Urinary bladder (tissue), 4 donors: ENCODE data around the gene CDK3. TPM values are rescaled to one million over a fixed set of nuclear protein-coding genes. Genes with fewer than 3 reads are reported as not detected.

Experiments
- DNase-seq: peaks from one replicate; pipeline ENCODE4 v3.0.0-alpha.2; 2015; ENCODE audit errors: extremely low spot score
- H3K27ac ChIP-seq: one replicate; pipeline ENCODE4 v1.5.1; 2013; ENCODE audit warnings: low read depth, mild to moderate bottlenecking, moderate library complexity
- H3K36me3 ChIP-seq: one replicate; pipeline ENCODE4 v1.6.1; 2013; ENCODE audit warnings: mild to moderate bottlenecking, moderate library complexity; ENCODE audit not compliant: insufficient read depth
- H3K4me1 ChIP-seq: one replicate; pipeline ENCODE4 v1.6.1; 2013; ENCODE audit warnings: mild to moderate bottlenecking, moderate library complexity; ENCODE audit not compliant: insufficient read depth
- H3K4me3 ChIP-seq: one replicate; pipeline ENCODE4 v1.5.1; 2013; ENCODE audit warnings: low read depth, low read length
- WGBS: extraction: QIAGEN DNeasy Blood & Tissue Kit; methylation state at CpG from one replicate; pipeline ENCODE4 v1.1.7; 2013; 5-methylcytosine and 5-hydroxymethylcytosine counted together
- polyA plus RNA-seq: library from polyadenylated mRNA; stranded (reverse); fragments of 200-250 nt; gene quantifications from one replicate; pipeline ENCODE4 v1.2.3, GENCODE V29; 2013
- total RNA-seq: library from RNA; depleted of rRNA; stranded (reverse); fragments of >200 nt; gene quantifications from one replicate; pipeline ENCODE4 v1.2.3, GENCODE V29; 2014
- donor health status: healthy with polysubstance abuse.
- donor health status: healthy.

The CDK3 gene
- total and polyA plus RNA-seq, 2 donors: 3.5 to 4.9 TPM

DNA sequence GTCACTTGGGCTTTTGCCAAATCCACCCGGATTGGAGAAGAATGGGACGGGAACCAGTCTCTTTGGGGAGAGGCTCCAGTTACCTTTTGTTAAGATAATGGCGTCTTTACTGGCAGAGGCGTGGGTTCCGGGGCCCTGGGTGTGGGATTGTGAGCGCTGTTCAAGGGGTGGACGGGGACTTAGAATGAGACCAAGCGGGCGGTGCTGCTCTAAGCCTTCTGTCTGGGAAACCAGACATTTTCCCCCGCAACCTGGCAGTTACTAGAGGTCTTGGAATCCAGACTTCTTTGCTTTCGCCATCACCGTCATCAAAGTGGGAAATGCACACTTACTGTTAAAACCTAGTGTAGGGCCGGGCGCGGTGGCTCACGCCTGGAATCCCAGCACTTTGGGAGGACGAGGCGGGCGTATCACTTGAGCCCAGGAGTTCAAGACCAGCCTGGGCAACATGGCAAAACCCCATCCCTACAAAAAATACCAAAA lies 20.9 kb upstream of the CDK3 start:
- H3K4me1 ChIP-seq: no peaks in the 10 kb centered on the region
- H3K36me3 ChIP-seq: no peaks in the 10 kb centered on the region
- DNase-seq: no peak
- 3% methylated on average over 19 of the region's 19 CpGs for WGBS
- H3K4me3 ChIP-seq: peak overlapping the region; percentile 75
- peak overlapping the region; percentile 97 for H3K27ac ChIP-seq

DNA sequence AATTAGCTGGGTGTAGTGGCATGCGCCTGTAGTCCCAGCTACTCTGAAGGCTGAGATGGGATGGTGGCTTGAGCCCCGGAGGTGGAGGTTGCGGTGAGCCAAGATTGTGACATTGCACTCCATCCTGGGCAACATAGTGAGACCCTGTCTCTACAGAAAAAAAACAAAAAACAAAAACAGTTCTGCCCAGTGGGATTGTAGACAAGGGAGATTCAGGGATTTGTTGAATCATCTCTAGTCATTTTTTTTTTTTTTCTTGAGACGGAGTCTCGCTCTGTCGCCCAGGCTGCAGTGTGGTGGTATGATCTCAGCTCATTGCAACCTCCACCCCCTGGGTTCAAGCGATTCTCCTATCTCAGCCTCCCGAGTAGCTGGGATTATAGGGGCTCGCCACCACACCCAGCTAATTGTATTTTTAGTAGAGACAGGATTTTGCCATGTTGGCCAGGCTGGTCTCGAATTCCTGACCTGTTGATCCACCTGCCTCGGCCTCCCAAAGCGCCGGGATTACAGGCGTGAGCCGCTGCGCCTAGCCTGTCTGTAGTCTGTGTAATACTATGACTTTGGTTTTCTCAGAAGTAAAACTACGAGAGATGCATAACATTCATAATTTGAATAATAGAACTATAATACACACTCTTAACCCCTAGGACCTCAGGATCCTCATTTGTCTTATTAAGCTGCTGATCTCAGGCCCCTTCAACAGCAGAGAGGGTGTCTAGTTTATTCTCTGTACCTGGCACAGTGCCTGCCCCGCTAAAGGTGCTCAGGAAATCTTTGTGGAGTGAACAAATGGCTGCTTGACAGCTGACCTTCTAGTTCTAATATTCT lies 20.3 kb upstream of the CDK3 start:
- H3K36me3 ChIP-seq: no peaks in the 10 kb centered on the region
- H3K27ac ChIP-seq: peak overlapping the region; percentile 97
- WGBS: 83% methylated on average over 18 of the region's 18 CpGs
- peak overlapping the region; percentile 75 for H3K4me3 ChIP-seq
- no peak for DNase-seq
- H3K4me1 ChIP-seq: no peaks in the 10 kb centered on the region

DNA sequence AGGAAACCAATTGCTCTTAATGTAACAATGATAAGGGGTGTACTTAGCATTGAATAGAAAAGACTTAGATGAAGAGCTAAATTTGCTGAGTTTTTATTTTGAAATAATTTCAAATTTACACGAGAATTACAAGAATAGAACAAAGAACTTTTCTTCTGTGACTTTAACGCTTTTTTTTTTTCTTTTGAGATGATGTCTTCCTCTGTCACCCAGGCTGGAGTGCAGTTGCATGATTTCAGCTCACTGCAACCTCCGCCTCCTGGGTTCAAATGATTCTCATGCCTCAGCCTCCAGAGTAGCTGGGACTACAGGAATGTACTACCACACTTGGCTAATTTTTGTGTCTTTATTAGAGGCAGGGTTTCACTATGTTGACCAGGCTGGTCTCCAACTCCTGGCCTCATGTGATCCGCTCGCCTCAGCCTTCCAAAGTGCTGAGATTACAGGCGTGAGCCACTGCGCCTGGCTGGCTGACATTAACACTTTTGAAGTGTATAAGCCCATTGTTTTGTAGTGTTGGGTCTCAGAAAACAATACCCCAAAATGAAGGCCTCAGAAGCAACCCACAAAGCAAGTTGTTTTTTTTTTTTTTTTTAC lies 19.5 kb upstream of the CDK3 start:
- DNase-seq: no peak
- H3K27ac ChIP-seq: no peak overlapping the region
- H3K4me1 ChIP-seq: no peaks in the 10 kb centered on the region
- no peak overlapping the region for H3K4me3 ChIP-seq
- H3K36me3 ChIP-seq: no peaks in the 10 kb centered on the region
- WGBS: 92% methylated on average over 7 of the region's 7 CpGs

DNA sequence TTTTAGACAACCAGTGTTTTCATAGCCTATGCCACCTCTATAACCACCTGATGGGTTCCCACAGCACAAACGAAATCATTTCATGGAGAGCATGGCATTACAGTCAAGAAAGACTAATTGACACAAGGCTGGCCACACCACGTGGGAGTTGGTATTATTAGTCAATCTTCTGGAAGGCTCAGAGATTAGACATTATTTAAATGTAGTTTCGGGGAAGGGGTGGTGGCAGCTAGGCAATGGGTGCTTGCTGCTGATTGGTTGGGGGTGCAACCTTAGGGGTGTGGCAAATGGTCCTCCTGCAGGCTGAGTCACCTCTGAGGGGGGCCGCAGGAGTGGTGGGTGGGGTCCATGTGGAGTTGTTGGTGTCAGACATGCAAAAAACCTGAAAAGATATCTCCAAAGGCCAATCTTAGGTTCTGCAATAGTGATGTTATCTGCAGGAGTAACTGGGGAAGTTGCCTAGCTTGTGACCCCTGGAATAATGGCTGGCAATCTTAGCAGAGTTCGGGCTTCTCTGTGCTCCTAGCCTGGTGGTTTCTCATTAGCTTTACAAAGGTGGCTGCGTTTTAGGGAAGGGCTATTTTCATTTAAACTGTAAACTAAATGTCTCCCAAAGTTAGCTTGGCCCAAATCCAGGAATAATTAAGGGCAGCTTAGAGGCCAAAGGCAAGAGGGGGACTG lies 17.0 kb upstream of the CDK3 start:
- no peak overlapping the region for H3K4me3 ChIP-seq
- DNase-seq: no peak
- H3K4me1 ChIP-seq: no peaks in the 10 kb centered on the region
- no peaks in the 10 kb centered on the region for H3K36me3 ChIP-seq
- WGBS: 58% methylated on average over 6 of the region's 6 CpGs
- no peak overlapping the region for H3K27ac ChIP-seq

DNA sequence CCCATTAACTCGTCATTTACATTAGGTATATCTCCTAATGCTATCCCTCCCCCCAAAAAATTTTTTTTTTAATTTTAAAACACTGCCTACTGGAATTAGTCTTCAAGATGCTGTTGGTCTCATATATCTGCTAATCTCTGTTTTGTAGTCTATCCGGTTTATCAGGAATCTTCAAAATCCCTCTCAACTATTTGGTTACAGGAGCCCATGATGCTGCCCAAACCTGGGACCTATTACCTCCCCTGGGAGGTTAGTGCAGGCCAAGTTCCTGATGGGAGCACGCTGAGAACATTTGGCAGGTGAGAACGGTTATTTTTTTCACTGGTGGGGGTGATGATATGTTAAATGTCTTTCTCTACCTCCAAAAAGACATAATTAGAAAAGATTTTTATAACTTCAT lies 14.7 kb upstream of the CDK3 start:
- H3K4me3 ChIP-seq: no peak overlapping the region
- no peaks in the 10 kb centered on the region for H3K36me3 ChIP-seq
- H3K27ac ChIP-seq: no peak overlapping the region
- DNase-seq: no peak
- H3K4me1 ChIP-seq: no peaks in the 10 kb centered on the region
- WGBS: 86% methylated on average over 4 of the region's 4 CpGs

DNA sequence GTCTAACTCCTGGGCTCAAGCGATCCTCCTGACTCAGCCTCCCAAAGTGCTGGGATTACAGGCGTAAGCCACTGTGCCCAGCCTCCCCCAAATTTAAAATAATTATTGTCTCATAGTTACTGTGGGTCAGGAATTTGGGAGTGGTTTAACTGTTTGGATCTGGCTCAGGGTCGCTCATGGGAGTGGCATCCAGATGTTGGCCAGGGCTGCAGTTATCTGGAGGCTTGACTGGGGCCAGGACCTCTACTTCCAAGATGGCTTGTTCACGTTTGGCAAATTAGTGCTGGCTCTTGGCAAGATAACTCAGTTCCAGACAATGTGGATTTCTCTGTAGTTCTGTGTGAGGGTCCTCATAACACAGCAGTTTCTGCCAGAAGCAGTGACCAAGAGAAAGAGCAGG lies 13.6 kb upstream of the CDK3 start:
- no peak overlapping the region for H3K4me3 ChIP-seq
- H3K36me3 ChIP-seq: no peaks in the 10 kb centered on the region
- no peak overlapping the region for H3K27ac ChIP-seq
- H3K4me1 ChIP-seq: no peaks in the 10 kb centered on the region
- 77% methylated on average over 4 of the region's 4 CpGs for WGBS
- DNase-seq: no peak

DNA sequence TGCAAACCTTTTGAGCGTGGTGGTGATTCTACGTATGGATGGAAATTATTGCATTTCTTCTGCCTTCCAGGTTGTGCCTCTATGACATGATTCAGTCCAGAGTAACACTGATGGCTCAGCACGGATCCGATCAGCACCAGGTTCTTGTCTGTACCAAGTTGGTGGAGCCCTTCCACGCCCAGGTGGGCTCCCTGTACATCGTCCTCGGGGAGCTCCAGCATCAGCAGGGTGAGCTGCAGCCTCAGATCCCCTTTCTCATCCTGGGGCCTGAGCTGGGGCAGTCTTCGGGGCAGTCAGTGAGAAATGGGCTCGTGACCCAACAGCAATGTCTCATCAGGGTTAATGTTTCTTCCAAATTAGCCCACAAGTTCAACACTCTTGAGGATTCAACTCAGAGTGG lies 9.3 kb upstream of the CDK3 start:
- no peak for DNase-seq
- no peak overlapping the region for H3K4me3 ChIP-seq
- 89% methylated on average over 9 of the region's 9 CpGs for WGBS
- no peaks in the 10 kb centered on the region for H3K4me1 ChIP-seq
- no peaks in the 10 kb centered on the region for H3K36me3 ChIP-seq
- no peak overlapping the region for H3K27ac ChIP-seq

DNA sequence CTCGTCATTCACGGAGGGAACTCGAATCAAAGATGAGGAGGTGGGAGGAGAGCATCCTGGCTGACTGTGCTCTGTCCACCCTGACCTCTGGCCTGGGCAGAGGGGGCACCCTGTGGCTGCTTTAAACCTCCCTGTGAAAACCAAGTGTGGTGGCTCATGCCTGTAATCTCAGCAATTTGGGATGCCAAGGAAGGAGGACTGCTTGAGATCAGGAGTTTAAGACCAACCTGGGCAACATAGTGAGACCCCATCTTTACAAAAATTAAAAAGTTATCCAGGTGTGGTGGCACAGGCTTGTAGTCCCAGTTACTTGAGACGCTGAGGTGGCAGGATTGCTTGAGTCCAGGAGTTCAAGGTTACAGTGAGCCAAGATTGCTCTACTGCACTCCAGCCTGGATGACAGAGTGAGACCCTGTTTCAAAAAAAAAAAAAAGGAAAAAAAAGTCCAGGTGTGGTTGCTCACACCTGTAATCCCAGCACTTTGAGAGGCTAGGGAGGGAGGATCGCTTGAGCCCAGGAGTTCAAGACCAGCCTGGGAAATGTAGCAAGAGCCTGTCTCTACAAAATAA lies 5.8 kb upstream of the CDK3 start:
- 94% methylated on average over 5 of the region's 5 CpGs for WGBS
- Histone ChIP-seq H3K4me3 (no peak overlapping the region), H3K27ac (no peak overlapping the region), H3K4me1 (no peaks in the 10 kb centered on the region), H3K36me3 (no peaks in the 10 kb centered on the region)
- DNase-seq: no peak

DNA sequence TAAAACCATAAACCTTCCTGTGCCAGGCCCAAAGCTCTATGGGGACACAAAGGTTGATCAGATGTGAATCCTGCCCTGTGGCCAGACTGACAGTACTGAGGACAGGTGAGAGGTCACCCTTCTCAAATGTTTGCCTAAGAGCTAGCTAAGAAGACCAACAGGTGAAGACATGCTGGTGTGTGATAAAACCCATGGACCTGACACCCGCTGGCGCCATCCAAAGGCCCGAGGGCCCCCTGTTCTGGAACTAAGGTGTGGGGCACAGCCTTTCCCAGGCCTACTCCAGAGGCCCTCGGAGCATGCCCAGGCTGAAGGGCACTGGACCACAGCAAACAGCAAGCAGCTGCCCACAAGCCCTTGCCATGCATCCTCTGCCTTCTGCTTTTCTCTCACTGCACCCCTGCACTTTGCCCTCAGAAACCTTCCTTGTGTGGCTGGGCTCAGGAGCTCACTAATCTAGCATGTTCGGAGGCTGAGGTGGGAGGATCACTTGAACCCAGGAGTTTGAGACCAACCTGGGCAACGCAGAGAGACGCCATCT lies 5.2 kb upstream of the CDK3 start:
- DNase-seq: no peak
- Histone ChIP-seq H3K4me3 (no peak overlapping the region), H3K27ac (no peak overlapping the region), H3K36me3 (no peaks in the 10 kb centered on the region), H3K4me1 (no peaks in the 10 kb centered on the region)
- 95% methylated on average over 7 of the region's 7 CpGs for WGBS

DNA sequence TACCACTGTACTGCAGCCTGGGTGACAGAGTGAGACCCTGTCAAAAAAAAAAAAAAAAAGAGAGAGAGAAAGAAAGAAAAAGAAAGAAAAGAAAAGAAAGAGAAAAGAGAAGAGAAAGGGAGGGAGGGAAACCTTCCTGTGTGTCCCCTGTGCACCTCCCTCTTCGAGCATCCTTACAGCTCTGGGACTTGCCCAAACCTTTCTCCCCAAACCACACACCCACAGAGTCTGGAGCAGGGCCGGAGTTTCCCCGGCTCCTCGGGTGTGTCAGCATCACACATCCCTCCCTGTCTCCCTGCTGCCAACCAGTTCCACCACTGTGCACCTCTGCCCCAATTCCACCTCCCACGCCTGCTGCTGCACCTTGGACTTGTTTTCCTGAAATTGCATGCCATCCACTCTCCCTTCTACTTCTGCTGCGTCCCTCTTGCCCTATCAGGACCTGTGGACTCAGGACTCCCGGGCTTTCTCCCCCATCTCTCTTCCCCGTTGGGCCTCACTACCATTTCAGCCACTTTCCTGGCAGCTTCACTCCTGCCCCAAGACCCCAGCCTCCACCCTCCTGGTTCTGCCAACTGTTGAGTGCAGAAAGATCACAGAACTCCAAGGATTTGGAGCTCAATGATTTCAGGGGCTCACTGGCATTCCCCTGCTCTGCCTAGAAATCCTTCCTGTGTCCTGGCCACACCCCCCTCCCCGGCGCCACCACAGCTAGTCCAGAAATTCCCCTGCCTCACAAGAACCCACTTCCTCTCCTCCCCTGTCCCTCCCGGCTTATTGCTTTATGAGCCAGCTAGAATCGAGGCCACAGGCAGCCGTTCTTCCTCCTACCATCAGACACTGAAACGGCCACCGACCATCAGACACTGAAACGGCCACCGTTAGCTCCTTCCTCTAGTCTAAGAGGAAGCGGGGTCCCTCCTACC lies 3.7 kb upstream of the CDK3 start:
- peak overlapping the region; percentile 80 for H3K27ac ChIP-seq
- no peaks in the 10 kb centered on the region for H3K4me1 ChIP-seq
- H3K36me3 ChIP-seq: no peaks in the 10 kb centered on the region
- WGBS: 33% methylated on average over 18 of the region's 18 CpGs
- DNase-seq: no peak
- H3K4me3 ChIP-seq: no peak overlapping the region

DNA sequence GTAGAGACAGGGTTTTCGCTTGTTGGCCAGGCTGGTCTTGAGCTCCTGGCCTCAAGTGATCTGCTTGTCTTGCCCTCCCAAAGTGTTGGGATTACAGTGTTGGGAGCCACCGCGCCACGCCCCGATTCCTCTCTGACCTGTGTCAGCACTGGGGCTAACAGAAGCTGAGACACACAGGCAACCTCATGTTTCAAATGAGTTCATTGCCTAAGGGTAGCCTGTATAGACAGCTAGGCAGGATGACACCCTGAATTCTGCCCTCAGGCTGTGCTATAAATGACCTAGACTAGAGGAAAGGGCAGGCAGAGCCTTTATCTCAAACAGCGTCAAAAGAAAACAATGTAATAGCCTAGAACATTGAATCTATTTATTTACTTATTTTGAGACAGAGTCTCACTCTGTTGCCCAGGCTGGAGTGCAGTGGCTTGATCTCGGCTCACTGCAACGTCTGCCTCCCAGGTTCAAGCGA lies 2.3 kb upstream of the CDK3 start:
- H3K4me1 ChIP-seq: no peaks in the 10 kb centered on the region
- no peak overlapping the region for H3K4me3 ChIP-seq
- H3K36me3 ChIP-seq: no peaks in the 10 kb centered on the region
- no peak overlapping the region for H3K27ac ChIP-seq
- no peak for DNase-seq
- whole genome bisulfite sequencing: 92% methylated on average over 9 of the region's 9 CpGs

DNA sequence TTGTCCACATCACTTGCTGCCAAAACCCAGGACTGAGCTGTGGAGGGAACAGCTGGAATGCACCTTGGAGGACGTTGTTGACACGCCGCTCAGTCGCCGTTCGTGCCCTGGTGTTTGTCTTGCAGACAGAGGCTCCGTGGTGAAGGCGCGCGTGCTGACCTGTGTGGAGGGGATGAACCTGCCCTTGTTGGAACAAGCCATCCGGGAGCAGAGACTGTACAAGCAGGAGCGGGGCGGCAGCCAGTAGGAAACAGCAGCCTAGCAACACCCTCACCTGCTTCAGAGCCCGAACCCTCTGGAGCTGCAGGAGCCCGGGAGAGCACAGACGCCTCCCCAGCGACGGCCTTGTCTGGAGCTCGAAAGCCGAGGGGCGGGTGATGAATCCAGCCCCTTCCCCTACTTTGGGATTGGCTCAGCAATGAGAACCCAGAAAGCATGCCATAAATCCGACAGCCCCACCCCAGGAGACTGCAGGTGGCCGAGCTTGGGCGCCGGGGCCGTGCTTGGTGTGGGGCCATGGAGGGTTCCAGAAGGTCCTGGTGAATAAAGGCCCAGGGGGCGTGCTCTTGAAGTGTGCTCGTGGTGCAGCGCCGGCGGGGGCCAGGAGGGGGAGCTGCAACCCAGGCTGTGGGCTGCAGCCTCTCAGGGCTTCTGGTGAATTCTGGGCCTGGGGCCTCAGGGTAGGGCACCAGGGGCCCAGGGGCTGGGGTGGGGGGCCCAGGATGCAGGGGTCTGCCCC lies 470 bp upstream of the CDK3 start:
- Histone ChIP-seq H3K4me1 (no peaks in the 10 kb centered on the region), H3K4me3 (no peak overlapping the region), H3K27ac (peak overlapping the region; percentile 16), H3K36me3 (no peaks in the 10 kb centered on the region)
- no peak for DNase-seq
- 70% methylated on average over 31 of the region's 31 CpGs for WGBS
